ENCODE results near the gene LIM2.

The LIM2 gene

DNA sequence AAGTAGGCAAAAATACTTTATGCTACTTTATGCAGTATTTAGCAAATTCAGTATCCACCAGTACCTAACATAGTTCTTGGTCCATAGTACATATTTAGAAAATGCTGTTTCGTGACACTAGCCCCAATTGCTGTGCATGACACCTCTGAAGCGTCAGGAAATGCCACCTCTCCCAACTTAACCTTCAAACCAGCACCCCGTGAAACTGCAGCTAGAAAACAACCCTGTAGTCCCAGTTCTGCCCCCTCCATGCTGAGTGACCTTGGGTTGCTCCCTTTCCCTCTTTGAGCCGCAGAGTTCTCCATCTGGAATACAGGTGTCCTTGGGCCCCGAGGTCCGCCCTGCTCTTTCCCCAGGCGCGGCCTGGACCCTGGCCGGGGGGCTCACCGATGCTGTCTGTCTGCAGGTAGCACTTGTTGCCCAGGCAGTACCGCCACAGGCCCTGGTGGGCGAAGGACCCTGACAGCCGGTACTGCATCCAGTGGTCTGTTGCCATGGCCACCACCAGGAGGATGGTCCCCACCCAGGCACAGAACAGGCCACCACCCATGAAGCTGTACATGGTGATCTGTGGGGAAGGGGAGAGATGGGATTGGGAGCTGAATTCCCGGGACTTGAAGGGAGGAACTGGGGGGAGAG is 773 bp downstream of the LIM2 start:
- Histone ChIP-seq H3K9me3 (replicated peaks; ENCODE audit: insufficient read depth, low read length) (no peaks in the 10 kb centered on the region), H3K27me3 (replicated peaks; ENCODE audit: insufficient read depth, low read length) (no peaks in the 10 kb centered on the region), H3K4me3 (ENCODE audit: low read length) (no peak overlapping the region), H3K9ac (ENCODE audit: low read length) (no peak overlapping the region), H3K79me2 (ENCODE audit: low read length) (no peaks in the 10 kb centered on the region), H4K20me1 (ENCODE audit: insufficient read depth, low read length) (no peaks in the 10 kb centered on the region), H3K4me1 (ENCODE audit: low read length) (no peaks in the 10 kb centered on the region), H3F3A (ENCODE audit: insufficient read depth, low read length) (no peaks in the 10 kb centered on the region), H3K9me2 (replicated peaks; ENCODE audit: insufficient read depth, low read length) (no peaks in the 10 kb centered on the region), H3K4me2 (ENCODE audit: low read depth, low read length) (no peak overlapping the region), H2AFZ (ENCODE audit: low read length) (no peak overlapping the region), H3K27ac (ENCODE audit: low read length) (no peak overlapping the region), H3K36me3 (replicated peaks; ENCODE audit: insufficient read depth, low read length) (no peaks in the 10 kb centered on the region)
- no peak for DNase-seq
- TF ChIP-seq, protein P1, sequence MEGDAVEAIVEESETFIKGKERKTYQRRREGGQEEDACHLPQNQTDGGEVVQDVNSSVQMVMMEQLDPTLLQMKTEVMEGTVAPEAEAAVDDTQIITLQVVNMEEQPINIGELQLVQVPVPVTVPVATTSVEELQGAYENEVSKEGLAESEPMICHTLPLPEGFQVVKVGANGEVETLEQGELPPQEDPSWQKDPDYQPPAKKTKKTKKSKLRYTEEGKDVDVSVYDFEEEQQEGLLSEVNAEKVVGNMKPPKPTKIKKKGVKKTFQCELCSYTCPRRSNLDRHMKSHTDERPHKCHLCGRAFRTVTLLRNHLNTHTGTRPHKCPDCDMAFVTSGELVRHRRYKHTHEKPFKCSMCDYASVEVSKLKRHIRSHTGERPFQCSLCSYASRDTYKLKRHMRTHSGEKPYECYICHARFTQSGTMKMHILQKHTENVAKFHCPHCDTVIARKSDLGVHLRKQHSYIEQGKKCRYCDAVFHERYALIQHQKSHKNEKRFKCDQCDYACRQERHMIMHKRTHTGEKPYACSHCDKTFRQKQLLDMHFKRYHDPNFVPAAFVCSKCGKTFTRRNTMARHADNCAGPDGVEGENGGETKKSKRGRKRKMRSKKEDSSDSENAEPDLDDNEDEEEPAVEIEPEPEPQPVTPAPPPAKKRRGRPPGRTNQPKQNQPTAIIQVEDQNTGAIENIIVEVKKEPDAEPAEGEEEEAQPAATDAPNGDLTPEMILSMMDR (IDR thresholded peaks at IDR 0.05; ENCODE audit: low read length) = no peak
- TF ChIP-seq EZH2phosphoT487 (IDR thresholded peaks at IDR 0.05; ENCODE audit: low read length) (no peak), EZH2 (optimal IDR thresholded peaks at IDR 0.05; ENCODE audit: low read depth, low read length) (no peak)

DNA sequence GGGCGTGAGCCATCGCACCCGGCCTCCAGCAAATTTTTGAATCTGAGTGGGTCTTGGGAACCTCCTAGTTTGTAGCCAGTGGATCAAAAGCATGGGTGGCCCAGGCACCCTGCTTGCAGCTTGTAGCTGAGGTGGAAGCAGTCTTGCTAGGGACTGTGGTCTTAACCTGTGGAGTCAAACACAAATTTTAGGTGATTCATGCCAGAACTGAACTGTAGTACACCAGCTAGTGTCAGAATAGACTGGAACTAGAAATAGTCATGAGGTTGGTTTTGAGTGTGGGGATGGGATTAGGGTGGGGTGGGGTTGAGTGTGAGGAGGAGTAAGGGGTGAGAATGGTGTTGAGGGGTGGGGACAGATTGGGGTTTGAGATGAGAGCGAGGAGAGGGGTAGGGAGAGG is 5.8 kb downstream of the LIM2 start:
- no peak overlapping the region for H2AFZ ChIP-seq (ENCODE audit: low read length)
- TF ChIP-seq EZH2phosphoT487 (IDR thresholded peaks at IDR 0.05; ENCODE audit: low read length) (no peak), EZH2 (optimal IDR thresholded peaks at IDR 0.05; ENCODE audit: low read depth, low read length) (no peak)
- TF ChIP-seq, protein P1 (IDR thresholded peaks at IDR 0.05; ENCODE audit: low read length) = no peak
- H3K36me3 ChIP-seq (replicated peaks; ENCODE audit: insufficient read depth, low read length) = no peaks in the 10 kb centered on the region
- no peak for DNase-seq
- H3F3A ChIP-seq (ENCODE audit: insufficient read depth, low read length) = no peaks in the 10 kb centered on the region
- no peak overlapping the region for H3K27ac ChIP-seq (ENCODE audit: low read length)
- H3K27me3 ChIP-seq (replicated peaks; ENCODE audit: insufficient read depth, low read length) = no peaks in the 10 kb centered on the region
- H3K9me2 ChIP-seq (replicated peaks; ENCODE audit: insufficient read depth, low read length) = no peaks in the 10 kb centered on the region
- no peak overlapping the region for H3K4me2 ChIP-seq (ENCODE audit: low read depth, low read length)
- H4K20me1 ChIP-seq (ENCODE audit: insufficient read depth, low read length) = no peaks in the 10 kb centered on the region
- H3K9me3 ChIP-seq (replicated peaks; ENCODE audit: insufficient read depth, low read length) = no peaks in the 10 kb centered on the region
- no peak overlapping the region for H3K9ac ChIP-seq (ENCODE audit: low read length)
- no peaks in the 10 kb centered on the region for H3K4me1 ChIP-seq (ENCODE audit: low read length)
- no peak overlapping the region for H3K4me3 ChIP-seq (ENCODE audit: low read length)
- H3K79me2 ChIP-seq (ENCODE audit: low read length) = no peaks in the 10 kb centered on the region

DNA sequence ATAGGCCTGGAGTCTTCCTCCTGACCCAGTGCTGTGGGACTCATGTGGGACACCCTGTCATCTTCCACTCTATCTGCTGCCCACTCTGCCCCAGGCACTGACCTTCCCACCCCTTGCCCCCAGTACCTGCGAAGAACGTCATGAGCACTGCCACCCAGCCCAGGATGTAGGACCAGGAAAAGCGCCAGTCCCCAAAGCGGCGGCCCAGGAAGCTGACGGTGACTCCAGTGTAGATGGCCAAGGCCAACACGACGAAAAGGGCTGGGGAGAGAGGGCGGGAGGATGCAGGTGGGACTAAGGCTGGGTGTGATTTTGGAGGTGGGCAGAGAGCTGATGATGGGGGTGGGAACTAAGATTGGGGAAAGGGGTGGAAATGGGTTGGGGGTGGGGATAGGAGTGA is 7.4 kb downstream of the LIM2 start:
- TF ChIP-seq EZH2phosphoT487 (IDR thresholded peaks at IDR 0.05; ENCODE audit: low read length) (no peak), EZH2 (optimal IDR thresholded peaks at IDR 0.05; ENCODE audit: low read depth, low read length) (no peak)
- TF ChIP-seq, protein P1 (IDR thresholded peaks at IDR 0.05; ENCODE audit: low read length) = no peak
- Histone ChIP-seq H3K4me1 (ENCODE audit: low read length) (no peaks in the 10 kb centered on the region), H3K79me2 (ENCODE audit: low read length) (no peaks in the 10 kb centered on the region), H3K27ac (ENCODE audit: low read length) (no peak overlapping the region), H3K36me3 (replicated peaks; ENCODE audit: insufficient read depth, low read length) (no peaks in the 10 kb centered on the region), H3K9me3 (replicated peaks; ENCODE audit: insufficient read depth, low read length) (no peaks in the 10 kb centered on the region), H3K27me3 (replicated peaks; ENCODE audit: insufficient read depth, low read length) (no peaks in the 10 kb centered on the region), H3F3A (ENCODE audit: insufficient read depth, low read length) (no peaks in the 10 kb centered on the region), H3K4me2 (ENCODE audit: low read depth, low read length) (no peak overlapping the region), H3K9ac (ENCODE audit: low read length) (no peak overlapping the region), H3K9me2 (replicated peaks; ENCODE audit: insufficient read depth, low read length) (no peaks in the 10 kb centered on the region), H4K20me1 (ENCODE audit: insufficient read depth, low read length) (no peaks in the 10 kb centered on the region), H3K4me3 (ENCODE audit: low read length) (no peak overlapping the region), H2AFZ (ENCODE audit: low read length) (no peak overlapping the region)
- DNase-seq = no peak

Measured in MM.1S (cell line).